PC-3 (cell line): ENCODE data around the gene SNX21.
"Not testable (repeated sequence)": the region's sequence is repeated elsewhere in the genome, so short reads cannot be mapped to it uniquely, and the experiment has no call there.

ENCODE experiments used
- EZH2 ChIP-seq: fragments of 300-600 bp; sonication (generic); IDR thresholded peaks from one replicate; pipeline ENCODE4 v1.6.1; 2017; ENCODE audit warnings: antibody characterized with exemption, mild to moderate bottlenecking, low read length; ENCODE audit not compliant: unreplicated experiment
- TF ChIP-seq, protein P1 (sequence below): fragments of 300-600 bp; sonication (generic); conservative IDR thresholded peaks from 2 replicates; pipeline ENCODE4 v1.5.1; 2017; ENCODE audit warnings: antibody characterized with exemption, low read depth, mild to moderate bottlenecking, low read length

- TF ChIP-seq, protein P1, sequence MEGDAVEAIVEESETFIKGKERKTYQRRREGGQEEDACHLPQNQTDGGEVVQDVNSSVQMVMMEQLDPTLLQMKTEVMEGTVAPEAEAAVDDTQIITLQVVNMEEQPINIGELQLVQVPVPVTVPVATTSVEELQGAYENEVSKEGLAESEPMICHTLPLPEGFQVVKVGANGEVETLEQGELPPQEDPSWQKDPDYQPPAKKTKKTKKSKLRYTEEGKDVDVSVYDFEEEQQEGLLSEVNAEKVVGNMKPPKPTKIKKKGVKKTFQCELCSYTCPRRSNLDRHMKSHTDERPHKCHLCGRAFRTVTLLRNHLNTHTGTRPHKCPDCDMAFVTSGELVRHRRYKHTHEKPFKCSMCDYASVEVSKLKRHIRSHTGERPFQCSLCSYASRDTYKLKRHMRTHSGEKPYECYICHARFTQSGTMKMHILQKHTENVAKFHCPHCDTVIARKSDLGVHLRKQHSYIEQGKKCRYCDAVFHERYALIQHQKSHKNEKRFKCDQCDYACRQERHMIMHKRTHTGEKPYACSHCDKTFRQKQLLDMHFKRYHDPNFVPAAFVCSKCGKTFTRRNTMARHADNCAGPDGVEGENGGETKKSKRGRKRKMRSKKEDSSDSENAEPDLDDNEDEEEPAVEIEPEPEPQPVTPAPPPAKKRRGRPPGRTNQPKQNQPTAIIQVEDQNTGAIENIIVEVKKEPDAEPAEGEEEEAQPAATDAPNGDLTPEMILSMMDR, result not testable (repeated sequence)
- TF ChIP-seq EZH2, result not testable (repeated sequence)
Observed at GRCh38 chr20:45797510-45797909, 36.1 kb upstream of the SNX21 start.
